T-helper 2 cell treated with Interferon-gamma antibody and Interleukin-4, amounts not matched to agents 5 μg/mL and 100 μg/mL, for 36 hours (primary cell): ENCODE results near the gene MAB21L3.

ENCODE experiments used
- DNase-seq: peaks from one replicate; pipeline ENCODE4 v3.0.0; 2021; ENCODE audit warnings: low spot score
- H3K27ac Mint-ChIP-seq: one replicate; pipeline ENCODE4 v1.8.0; 2021; ENCODE audit warnings: mild to moderate bottlenecking, mixed read lengths
- H3K27me3 Mint-ChIP-seq: one replicate; pipeline ENCODE4 v1.8.0; 2021; ENCODE audit warnings: low read depth, mixed read lengths
- H3K36me3 Mint-ChIP-seq: one replicate; pipeline ENCODE4 v1.8.0; 2021; ENCODE audit warnings: low read depth, mixed read lengths
- H3K4me1 Mint-ChIP-seq: one replicate; pipeline ENCODE4 v1.8.0; 2021; ENCODE audit warnings: low read depth, mixed read lengths
- H3K4me3 Mint-ChIP-seq: one replicate; pipeline ENCODE4 v1.8.0; 2022; ENCODE audit warnings: mild to moderate bottlenecking, moderate library complexity, mixed read lengths
- H3K9me3 Mint-ChIP-seq: one replicate; pipeline ENCODE4 v1.8.0; 2021; ENCODE audit warnings: mixed read lengths

MAB21L3 gene

GRCh38 chr1:116170721-116171589 is 59.8 kb downstream of the MAB21L3 start:
- peaks cover 10% of the 10 kb centered on the region for H3K4me1 Mint-ChIP-seq
- H3K27me3 Mint-ChIP-seq, result peaks cover 9% of the 10 kb centered on the region
- no peak overlapping the region for H3K4me3 Mint-ChIP-seq
- no peaks in the 10 kb centered on the region for H3K36me3 Mint-ChIP-seq
- no peaks in the 10 kb centered on the region for H3K9me3 Mint-ChIP-seq
- H3K27ac Mint-ChIP-seq, result no peak overlapping the region
- no peak for DNase-seq

- DNase-seq, result no peak
- H3K36me3 Mint-ChIP-seq, result no peaks in the 10 kb centered on the region
- H3K4me1 Mint-ChIP-seq, result peaks cover 10% of the 10 kb centered on the region
- H3K27me3 Mint-ChIP-seq, result peaks cover 8% of the 10 kb centered on the region
- no peak overlapping the region for H3K27ac Mint-ChIP-seq
- H3K9me3 Mint-ChIP-seq, result no peaks in the 10 kb centered on the region
- no peak overlapping the region for H3K4me3 Mint-ChIP-seq
Observed at GRCh38 chr1:116172666-116173065, 61.5 kb downstream of the MAB21L3 start.

GRCh38 chr1:116175611-116176010 is 64.4 kb downstream of the MAB21L3 start:
- Mint-ChIP-seq H3K36me3 (no peaks in the 10 kb centered on the region), H3K27me3 (peaks cover 11% of the 10 kb centered on the region), H3K9me3 (no peaks in the 10 kb centered on the region), H3K27ac (no peak overlapping the region), H3K4me3 (no peak overlapping the region), H3K4me1 (no peaks in the 10 kb centered on the region)
- DNase-seq, result no peak

- H3K9me3 Mint-ChIP-seq, result no peaks in the 10 kb centered on the region
- no peak overlapping the region for H3K27ac Mint-ChIP-seq
- no peaks in the 10 kb centered on the region for H3K36me3 Mint-ChIP-seq
- DNase-seq, result no peak
- no peak overlapping the region for H3K4me3 Mint-ChIP-seq
- H3K4me1 Mint-ChIP-seq, result no peaks in the 10 kb centered on the region
- peaks cover 11% of the 10 kb centered on the region for H3K27me3 Mint-ChIP-seq
Observed at GRCh38 chr1:116176306-116176789, 65.1 kb downstream of the MAB21L3 start.

DNA sequence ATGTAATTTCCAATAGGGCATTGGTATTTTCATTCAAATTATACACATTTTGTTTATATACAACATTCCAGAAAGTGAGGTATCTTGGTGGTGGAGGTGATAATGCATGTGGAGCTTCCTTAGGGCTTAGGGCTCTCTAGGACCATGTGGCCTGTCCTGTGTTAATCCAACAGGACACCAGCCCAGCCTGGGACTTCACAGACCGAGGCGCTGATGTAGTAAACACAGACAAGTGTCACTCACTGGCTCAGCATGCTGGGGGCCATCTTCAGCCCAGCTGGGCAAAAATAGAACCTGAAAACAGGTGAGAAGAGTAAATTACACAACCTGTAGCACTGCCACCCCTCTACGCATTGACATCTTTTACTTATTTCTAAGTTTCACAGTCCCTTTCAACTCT is 66.7 kb downstream of the MAB21L3 start:
- Mint-ChIP-seq H3K27me3 (peaks cover 7% of the 10 kb centered on the region), H3K27ac (no peak overlapping the region), H3K36me3 (no peaks in the 10 kb centered on the region), H3K9me3 (no peaks in the 10 kb centered on the region), H3K4me3 (no peak overlapping the region), H3K4me1 (peaks cover 2% of the 10 kb centered on the region)
- no peak for DNase-seq

DNA sequence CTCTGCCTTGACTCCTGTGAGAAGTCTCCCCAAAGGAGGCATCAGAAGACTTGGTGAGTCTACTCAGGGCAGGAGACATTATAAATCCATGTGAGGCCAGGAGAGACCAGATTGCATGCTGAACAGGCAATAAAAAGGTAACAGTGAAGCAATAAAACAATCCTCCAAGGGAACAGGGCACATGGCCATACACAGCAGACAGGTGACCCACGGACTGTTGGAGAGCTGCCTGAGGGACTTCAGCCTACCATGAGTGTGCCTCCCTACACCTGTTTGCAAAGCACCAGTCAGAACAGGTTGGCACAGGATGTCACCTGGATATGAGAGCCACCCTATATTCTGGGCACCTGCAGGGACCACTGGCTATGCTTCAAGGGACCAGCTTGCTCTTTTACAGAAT is 67.6 kb downstream of the MAB21L3 start:
- peaks cover 7% of the 10 kb centered on the region for H3K27me3 Mint-ChIP-seq

GRCh38 chr1:116179419-116179818 is 68.2 kb downstream of the MAB21L3 start:
- Mint-ChIP-seq H3K4me3 (no peak overlapping the region), H3K36me3 (no peaks in the 10 kb centered on the region), H3K27ac (no peak overlapping the region), H3K27me3 (peaks cover 7% of the 10 kb centered on the region), H3K4me1 (peaks cover 4% of the 10 kb centered on the region), H3K9me3 (no peaks in the 10 kb centered on the region)
- DNase-seq, result no peak

More for the DNA sequence above, 67.6 kb downstream of the MAB21L3 start:
- Mint-ChIP-seq H3K4me3 (no peak overlapping the region), H3K4me1 (peaks cover 4% of the 10 kb centered on the region), H3K9me3 (no peaks in the 10 kb centered on the region), H3K27ac (no peak overlapping the region), H3K36me3 (no peaks in the 10 kb centered on the region)
- DNase-seq, result no peak

DNA sequence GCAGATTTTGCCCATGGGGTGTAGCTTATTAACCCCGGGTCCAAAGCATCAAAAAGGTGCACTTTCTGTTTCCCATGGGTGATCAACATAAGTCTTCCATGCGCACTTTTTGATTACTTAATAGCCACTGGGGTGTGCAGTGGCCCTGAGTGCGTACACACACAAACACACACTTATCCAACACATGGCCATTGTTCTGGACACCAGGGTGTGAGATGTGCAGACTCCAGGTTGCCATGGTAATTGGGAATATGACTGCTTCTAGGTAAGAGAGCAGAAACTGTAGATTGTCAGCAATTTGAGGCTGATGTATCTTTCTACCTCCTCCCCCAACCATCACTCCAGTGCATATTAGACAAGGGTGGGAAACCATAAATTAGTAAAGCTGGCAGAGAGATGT is 68.8 kb downstream of the MAB21L3 start:
- H3K27me3 Mint-ChIP-seq, result peaks cover 7% of the 10 kb centered on the region
- DNase-seq, result no peak
- H3K36me3 Mint-ChIP-seq, result no peaks in the 10 kb centered on the region
- no peaks in the 10 kb centered on the region for H3K9me3 Mint-ChIP-seq
- no peak overlapping the region for H3K27ac Mint-ChIP-seq
- H3K4me3 Mint-ChIP-seq, result no peak overlapping the region
- H3K4me1 Mint-ChIP-seq, result peaks cover 4% of the 10 kb centered on the region

GRCh38 chr1:116182019-116182714 is 71.0 kb downstream of the MAB21L3 start:
- no peak for DNase-seq
- no peaks in the 10 kb centered on the region for H3K36me3 Mint-ChIP-seq
- H3K9me3 Mint-ChIP-seq, result no peaks in the 10 kb centered on the region
- peaks cover 13% of the 10 kb centered on the region for H3K27me3 Mint-ChIP-seq
- no peak overlapping the region for H3K4me3 Mint-ChIP-seq
- H3K27ac Mint-ChIP-seq, result no peak overlapping the region
- peaks cover 4% of the 10 kb centered on the region for H3K4me1 Mint-ChIP-seq
